HuH-7.5 (cell line): ENCODE measurements around the gene EID3.
"Not testable (repeated sequence)": the region's sequence is repeated elsewhere in the genome, so short reads cannot be mapped to it uniquely, and the experiment has no call there.

ENCODE experiments used
- DNase-seq: peaks from one replicate; pipeline ENCODE4 v3.0.0; 2011; ENCODE audit warnings: low spot score

The EID3 gene

DNA sequence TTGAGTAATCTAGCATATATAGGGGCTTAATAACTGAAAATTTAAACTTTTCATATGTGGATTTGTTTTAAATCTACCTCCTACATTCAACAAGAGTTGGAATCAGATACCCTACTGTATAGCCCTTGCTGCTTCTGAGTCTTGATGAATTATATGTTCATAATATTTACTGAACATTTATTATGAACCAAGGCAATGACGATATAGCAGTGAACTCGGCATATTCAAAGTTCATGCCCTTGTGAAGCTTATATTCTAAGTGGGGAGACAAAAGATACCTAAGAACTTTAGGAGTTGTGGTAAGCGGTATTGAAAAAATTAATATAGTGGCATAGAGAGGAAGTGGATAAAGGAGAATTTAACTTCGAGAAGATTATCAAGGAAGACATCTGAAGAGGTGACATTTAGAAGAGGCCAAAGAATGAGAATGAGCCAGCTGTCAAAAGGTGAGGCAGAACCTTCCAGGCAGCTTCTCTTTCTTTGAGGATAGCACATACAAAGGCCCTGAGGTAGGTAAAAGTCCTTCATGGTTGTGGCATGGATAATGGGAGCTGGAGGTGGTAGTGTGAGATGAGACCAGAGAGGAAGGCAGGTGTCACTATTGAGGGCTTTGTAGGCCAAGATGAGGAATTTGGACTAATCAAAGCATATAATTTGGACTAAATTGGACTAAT is 10.2 kb downstream of the EID3 start:
- no peak for DNase-seq

DNA sequence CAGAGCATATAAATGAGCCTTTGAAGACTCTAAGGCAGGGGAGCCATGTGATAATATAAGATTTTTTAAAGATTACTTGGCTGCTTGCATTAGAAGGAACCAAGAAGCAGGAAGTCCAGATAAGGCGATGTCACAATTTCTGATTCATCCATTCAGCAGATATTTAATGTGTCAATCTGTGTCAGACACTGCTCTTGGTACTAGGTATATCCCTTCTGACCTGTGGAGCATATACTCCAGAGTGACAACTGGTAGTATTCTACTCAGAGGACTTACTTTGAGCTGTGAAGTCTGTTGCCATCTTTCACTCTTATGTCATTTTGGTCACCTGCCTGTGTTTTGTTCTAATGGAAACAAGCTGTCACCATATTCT is 10.7 kb downstream of the EID3 start:
- DNase-seq: no peak

DNA sequence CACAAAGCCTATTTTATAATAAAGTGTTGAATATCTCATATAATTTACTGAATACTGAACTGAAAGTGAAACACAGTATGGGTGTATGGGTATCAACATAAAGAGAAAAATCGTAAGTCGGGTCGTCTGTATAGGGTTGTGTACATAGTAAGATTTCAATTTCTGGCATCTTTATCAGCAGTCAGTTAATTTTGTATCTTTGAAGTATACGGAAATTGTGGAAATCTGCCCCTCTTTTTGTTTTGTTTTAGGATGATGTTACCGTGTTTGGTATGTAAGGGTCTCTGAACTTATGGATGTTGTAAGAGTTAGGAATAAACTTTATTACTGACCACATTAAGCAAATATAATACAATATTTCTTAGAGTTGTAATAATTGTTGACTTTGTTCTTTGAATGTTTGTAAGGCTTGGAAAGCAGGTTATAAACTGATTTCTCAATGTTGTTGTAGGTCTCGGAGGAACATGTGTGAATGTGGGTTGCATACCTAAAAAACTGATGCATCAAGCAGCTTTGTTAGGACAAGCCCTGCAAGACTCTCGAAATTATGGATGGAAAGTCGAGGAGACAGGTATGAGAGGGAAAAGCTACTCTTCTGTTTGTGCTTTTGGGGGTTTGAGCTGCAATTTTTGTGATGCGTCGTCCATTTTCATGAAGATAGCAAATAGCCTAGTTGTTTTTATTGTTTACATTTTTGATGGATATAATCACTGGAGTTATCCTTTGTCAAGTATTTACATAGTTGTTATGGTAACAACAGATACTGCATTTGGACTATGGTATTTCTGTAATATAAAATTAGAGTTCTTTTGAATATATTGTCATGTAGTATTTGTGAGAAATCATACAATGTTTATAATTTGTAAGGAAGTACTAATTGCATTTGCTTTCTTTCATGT is 12.0 kb downstream of the EID3 start:
- DNase-seq: no peak

DNA sequence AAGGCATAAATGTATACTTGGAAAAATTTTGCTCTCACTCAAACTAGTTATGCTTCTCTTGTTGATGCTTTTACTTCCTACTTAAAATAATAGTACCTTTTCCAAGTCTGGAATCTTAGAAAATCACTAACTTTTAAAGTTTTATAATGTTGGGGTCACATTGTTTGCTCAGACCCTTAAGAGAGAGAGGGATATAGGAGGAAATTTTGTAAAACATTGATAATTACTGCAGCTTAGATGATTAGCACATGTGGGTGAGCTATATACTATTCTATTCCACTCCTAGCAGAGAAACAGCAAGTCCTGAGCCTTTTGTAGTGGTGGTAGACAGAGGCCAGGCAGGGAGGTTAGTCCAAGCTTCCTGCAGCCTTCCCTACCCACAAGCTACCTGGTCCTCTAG is 13.4 kb downstream of the EID3 start:
- DNase-seq: no peak

DNA sequence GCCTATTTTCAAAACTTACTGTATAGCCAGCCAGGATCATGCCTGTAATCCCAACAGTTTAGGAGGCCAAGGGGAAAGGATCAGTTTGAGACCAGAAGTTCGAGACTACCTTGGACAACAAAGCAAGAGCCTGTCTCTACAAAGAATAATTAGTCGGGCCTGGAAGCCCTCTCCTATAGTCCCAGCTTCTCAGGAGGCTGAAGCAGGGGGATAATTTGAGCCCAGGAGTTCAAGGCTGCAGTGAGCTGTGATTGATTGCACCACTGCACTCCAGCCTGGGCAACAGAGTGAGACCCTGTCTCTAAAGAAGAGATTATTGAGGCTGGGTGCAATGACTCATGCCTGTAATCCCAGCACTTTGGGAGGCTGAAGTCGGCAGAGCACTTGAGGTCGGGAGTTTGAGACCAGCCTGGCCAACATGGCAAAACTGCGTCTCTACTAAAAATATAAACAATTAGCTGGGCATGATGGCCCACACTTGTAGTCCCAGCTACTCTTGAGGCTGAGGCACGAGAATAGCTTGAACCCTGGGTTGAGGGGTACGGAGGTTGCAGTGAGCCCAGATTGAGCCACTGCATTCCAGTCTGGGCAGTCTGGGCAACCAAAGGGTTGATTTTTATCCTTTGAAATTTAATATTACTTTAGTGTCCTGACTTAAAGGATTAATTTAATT is 14.1 kb downstream of the EID3 start:
- no peak for DNase-seq

DNA sequence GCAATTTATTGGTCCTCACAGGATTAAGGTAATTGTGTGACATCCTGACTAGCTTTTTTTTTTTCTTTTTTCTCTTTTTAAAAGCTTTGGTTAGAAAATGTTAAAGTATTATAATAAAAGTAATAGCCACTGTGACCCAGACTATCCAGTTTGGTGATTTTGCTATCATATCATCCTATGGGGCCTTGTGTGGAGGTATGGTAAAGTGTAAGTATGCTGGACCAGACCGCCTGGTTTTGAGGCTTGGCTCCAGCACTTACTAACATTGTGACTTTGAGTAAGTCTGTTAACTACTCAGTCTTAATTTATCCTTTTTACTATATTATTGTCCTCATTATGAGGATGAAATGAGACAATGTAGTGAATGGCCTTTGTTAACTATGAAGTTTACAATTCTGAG is 15.5 kb downstream of the EID3 start:
- no peak for DNase-seq

DNA sequence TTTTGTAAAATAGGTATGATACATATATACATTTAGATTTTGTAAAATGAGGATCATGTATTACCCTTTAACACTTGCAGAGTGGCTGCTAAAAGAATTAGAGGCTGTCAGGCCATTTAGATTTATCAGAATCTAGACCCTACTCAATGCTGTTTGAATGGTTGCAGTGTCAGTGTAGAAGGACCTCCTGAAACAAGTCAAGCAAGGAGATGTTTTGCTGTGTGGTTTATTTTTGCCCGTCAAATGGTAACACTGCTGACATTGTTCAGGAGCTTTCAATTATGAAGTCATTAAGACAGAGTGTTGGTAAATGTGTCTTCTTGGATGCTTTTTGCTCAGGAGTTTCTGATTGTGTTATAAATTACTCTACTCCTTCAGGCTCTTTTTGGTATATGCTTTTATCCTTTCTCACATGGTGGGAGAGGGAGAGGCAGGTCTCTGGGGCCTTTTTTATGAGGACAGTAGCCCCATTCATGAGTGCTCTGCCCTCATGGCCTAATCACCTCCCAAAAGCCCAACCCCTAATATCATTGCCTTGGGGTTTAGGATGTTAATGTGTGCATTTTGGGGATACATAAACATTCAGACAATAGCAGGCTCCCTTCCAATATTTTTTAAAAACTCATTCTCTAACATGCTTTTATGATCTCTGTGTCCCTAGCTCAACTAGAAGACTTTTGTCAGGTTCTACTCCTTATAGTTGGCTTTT is 16.5 kb downstream of the EID3 start:
- DNase-seq: no peak

DNA sequence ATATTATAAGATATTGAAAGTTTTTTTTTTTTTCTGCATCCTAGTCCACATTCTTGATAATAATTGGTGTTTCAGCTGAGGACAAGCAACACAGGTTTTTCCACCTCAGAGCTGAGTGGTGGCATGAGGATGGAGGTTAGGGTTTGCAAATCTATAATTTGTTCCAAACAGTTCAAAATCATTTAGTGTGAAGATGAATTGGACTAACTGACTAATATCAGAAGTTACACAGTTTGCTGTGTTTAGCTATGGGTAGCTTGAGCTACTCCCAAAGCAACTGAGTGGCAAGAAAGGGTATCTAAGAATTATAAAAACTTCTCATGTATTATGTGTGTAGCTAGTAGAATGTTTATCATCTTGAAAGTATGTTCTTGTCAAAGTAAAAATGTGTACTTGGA is 17.1 kb downstream of the EID3 start:
- DNase-seq: no peak

DNA sequence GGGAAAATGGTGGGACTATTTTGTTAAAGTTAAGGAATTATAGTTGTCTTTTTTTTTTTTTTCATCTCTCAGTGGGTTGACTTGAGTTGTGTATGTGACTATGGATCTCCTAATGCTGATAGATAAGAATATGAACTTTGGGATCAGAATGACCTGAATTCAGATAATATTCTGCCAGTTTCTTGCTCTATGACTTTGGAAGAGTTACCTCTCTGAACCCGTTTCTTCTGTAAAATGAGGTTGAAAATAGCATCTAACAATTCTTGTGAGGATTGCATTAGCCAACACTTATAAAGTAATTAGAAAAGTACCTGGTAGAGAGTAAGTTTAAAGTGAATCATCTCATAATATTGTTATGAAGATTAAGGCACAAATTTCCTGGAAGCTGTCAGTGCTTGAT is 18.4 kb downstream of the EID3 start:
- DNase-seq: no peak

DNA sequence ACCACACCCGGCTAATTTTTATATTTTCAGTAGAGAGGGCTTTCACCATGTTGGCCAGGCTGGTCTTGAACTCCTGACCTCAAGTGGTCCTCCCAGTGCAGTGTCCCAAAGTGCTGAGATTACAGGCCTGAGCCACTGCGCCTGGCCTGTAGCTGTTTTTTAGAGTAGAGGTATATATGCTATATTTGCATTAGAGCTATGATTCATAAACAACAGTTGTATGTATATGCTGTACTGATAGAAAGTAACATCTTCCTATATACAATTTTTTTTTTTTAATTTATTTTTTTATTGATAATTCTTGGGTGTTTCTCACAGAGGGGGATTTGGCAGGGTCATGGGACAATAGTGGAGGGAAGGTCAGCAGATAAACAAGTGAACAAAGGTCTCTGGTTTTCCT is 19.0 kb downstream of the EID3 start:
- DNase-seq: not testable (repeated sequence)

DNA sequence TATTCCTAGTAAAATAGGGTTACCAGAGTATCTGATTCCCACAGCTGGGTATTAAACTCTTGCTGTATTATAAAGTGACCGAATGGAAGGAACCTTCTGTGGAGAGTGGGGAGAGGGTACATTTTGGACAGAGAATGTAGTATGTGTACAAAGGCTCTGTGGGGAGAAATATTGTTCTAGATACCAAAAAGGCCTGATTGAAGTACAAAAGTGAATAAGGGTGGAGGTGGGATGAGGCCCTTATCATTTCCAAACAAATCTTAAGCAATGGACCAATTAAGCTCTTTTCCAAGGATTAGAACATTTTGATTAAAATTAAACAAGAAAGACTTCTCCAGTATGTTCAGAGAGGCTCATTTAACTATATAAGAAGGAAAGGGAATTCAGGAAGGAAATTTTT is 20.4 kb downstream of the EID3 start:
- DNase-seq: no peak

DNA sequence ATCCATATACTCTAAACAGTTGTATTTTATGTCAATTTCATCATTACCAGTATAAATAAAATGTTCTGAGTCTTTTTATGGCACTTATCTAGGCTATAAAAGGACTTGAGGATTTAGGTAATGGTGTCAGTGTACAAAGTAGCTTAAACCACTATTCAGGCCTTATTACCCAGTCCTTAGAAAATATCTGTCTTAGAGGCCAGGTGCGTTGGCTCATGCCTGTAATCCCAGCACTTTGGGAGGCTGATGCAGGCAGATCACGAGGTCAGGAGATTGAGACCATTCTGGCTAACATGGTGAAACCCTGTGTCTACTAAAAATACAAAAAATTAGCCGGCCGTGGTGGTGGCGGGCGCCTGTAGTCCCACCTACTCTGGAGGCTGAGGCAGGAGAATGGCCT is 24.7 kb downstream of the EID3 start:
- DNase-seq: not testable (repeated sequence)

DNA sequence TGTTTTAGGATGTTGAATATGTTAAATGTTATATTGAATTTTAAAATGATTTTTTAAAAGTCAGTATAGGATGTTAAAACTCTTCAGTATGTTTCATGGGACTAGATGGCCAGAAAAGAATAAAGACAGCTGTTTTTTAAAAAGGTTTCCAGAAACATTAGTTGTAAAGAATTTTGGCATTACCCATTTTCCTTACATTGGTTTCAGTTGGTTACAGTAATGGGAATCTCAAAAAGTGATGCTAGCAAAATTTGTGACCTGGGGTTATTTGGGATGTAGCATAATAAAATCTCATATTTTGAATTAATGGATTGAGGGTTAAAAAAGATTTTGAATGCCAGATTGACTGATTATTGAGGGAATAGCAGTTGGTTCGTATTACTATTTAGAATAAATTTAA is 25.3 kb downstream of the EID3 start:
- DNase-seq: no peak

DNA sequence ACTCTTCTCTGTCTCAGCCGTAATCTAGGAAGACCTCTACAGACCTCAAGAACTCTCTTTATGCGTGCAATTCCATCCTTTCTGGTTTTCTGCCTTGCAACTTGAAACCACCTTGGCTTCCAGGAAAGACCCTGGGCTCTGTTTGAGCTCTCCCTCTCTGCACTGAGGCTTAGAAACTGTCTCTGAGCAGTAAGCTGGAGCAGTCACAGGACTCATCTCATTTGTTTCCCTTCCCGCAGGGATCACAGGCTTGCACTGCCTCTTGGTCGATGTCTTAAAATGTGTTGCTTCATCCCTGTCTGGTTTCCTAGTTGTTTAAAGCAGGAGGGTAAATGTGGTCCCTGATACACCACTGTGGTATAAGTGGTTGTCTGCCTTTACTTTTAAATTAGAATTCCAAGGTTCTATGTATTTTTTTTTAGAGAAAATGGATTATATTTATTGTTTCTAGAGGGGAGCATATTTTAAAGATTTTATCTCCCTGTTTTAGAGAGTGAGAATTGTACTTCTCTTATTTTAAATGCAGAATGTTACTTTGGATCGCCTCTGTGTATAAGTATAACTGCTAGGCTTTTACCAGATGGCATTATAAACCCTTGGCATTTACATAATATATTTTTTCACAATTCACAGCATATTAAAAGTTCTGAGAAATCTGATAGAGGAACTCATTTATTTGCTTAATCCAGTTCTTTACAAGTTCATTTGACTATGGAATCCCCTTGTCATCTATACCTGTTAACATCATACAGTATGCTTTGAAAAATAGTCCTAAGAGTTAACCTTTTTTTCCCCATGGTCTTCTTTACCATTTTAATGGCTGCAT is 26.4 kb downstream of the EID3 start:
- DNase-seq: no peak

DNA sequence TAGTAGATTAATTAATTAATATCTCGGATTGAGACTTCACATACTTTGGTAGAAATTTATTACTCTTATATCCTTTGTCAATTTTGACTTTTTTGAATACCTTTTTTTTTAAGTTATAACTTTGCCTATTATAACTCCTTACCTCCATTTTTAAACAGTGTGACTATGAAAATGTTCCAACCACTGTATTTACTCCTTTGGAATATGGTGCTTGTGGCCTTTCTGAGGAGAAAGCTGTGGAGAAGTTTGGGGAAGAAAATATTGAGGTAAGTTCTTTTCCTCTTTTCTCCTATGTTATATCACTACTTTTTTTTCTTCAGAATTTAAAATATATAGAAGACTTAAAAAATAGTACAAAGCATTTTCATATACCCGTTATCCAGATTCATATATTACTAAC is 27.8 kb downstream of the EID3 start:
- no peak for DNase-seq

DNA sequence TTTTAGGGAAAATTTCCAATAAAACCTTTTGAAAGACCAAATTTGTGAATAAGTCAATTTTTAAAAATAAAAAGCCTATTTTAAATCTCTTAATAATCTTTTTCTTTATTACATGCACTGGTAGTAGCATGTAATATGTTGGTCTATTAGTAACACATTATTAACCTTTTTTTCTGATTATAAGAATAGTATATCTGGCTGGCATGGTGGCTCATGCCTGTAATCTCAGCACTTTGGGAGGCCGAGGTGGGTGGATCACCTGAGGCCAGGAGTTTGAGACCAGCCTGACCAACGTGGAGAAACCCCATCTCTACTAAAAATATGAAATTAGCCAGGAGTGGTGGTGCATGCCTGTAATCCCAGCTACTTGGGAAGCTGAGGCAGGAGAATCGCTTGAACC is 28.7 kb downstream of the EID3 start:
- DNase-seq: not testable (repeated sequence)

DNA sequence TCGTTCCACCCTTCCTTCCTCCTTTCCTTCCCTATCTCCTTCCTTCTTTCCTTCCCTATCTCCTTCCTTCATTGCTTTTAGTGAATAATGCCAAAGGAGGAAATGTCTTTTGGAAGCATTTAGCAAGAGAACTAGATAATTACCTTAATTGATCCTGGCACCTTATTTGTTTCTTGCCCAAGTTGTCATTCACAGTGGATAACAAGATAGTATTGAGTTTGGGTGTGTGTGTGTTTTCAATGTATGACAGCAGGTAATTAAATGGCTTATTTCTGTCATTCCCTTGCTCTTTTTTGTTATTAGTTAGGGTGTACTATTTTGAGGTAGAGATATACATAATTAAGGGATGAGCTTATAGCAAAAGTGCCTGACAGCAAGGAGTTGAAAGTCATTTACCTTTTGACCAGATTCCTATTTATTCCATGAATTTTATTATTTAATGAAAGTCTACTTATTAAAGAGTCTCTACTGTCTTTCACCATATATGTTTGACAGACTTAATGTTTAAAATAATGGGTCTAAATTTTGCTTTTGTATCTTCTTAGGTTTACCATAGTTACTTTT is 30.2 kb downstream of the EID3 start:
- DNase-seq: no peak

DNA sequence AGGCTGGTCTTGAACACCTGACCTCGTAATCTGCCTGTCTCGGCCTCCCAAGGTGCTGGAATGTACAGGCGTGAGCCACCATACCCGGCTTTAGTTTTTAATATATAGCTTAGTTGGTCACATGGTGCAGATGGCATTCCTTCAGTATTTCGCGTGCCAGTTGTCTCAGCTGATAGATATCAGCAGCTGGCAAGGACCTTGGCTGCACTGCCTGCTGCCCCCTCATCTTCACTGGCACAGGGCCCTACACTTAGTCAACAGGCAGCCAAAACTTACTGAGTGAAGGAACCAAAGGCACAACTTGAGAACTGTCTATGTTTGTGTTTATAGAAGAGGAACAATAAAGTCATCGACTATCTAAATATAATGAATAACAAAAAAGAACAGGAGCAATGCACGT is 31.0 kb downstream of the EID3 start:
- no peak for DNase-seq

DNA sequence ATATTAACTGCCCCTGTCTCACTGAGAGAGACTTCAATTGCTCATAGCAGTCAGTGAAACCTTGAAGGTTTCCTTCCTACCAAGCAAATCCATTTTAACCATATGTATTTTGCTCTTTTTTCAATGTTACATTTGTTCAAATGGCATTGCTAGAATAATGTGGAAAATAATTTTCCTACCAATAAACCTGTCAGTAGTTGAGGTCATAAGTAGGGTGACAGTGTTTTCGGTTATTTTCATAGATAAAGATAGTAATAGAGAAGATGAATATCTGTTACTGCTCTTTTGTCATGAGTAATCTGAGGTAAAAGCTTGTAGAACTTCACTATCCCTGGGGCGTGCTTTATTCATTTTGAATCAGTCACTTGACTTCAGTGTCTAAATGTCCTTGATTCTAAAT is 32.6 kb downstream of the EID3 start:
- no peak for DNase-seq

DNA sequence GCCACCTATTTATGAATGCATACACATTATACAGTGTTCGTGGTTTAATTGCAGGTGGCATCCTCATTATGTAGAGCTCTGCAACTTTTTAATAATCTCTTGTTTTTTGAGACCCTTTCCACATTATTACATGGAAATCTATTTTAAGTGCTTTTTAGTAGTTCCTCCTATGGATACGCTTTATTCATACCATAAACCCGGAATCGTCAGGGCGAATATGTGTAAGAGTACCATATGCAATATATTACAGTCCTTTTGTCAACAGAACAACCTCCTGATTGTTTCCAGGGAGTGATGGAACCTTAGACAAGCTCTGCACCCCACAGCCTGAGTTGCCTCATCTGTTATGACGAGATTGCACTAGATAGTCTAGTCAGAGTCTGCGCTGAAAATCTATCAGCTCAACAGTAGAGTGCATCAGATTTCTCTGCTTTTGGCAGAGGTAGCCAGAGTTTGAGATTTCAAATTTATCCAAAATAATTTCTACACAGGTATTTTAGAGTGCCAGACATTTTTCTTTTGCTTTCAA is 33.6 kb downstream of the EID3 start:
- no peak for DNase-seq

DNA sequence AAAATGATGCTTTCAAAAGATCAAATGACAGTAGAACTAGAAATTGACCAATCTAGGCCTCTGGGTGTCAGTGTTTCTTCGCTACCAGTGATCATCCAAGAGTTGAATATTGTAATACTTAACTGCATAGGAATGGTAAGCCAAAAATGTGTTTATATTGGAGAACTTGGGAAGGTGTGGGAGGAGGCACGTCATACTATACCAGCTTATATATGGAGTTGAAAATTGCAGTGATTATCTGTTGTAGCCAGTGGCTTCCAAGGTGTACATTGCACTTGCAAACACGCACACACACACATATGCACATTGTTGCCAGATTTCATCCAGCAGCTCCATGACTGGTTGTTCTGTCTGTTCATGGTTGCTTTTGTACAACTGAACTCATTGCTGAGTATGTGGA is 36.1 kb downstream of the EID3 start:
- DNase-seq: no peak
